Stimulated activated CD8-positive, alpha-beta memory T cell treated with anti-CD3 and anti-CD28 coated beads, Interleukin-4, amount 100 ng/mL, for 24 hours (primary cell): ENCODE measurements around the gene CPPED1.

Experiments used
- DNase-seq: peaks from one replicate; pipeline ENCODE4 v3.0.0-alpha.2; 2020; ENCODE audit warnings: low read depth

Gene CPPED1

GRCh38 chr16:12737563-12737962, 66.1 kb downstream of the CPPED1 start:
- no peak for DNase-seq

GRCh38 chr16:12735805-12736204, 67.9 kb downstream of the CPPED1 start:
- no peak for DNase-seq

- DNase-seq = no peak
These were observed 71.1 kb downstream of the CPPED1 start for GRCh38 chr16:12732600-12732999.

GRCh38 chr16:12729448-12729847, 74.2 kb downstream of the CPPED1 start:
- DNase-seq = no peak

GRCh38 chr16:12728469-12728868, 75.2 kb downstream of the CPPED1 start:
- no peak for DNase-seq

GRCh38 chr16:12724226-12724625, 79.5 kb downstream of the CPPED1 start:
- DNase-seq = no peak

GRCh38 chr16:12723681-12724080, 80.0 kb downstream of the CPPED1 start:
- no peak for DNase-seq

- no peak for DNase-seq
These were observed 81.8 kb downstream of the CPPED1 start for GRCh38 chr16:12721841-12722421.

GRCh38 chr16:12719972-12720371, 83.7 kb downstream of the CPPED1 start:
- DNase-seq = no peak

- no peak for DNase-seq
These were observed 87.0 kb downstream of the CPPED1 start for GRCh38 chr16:12716658-12717057.

GRCh38 chr16:12709807-12710206, 93.9 kb downstream of the CPPED1 start:
- no peak for DNase-seq

- no peak for DNase-seq
These were observed 95.4 kb downstream of the CPPED1 start for GRCh38 chr16:12708266-12708665.

GRCh38 chr16:12706628-12707027, 97.1 kb downstream of the CPPED1 start:
- no peak for DNase-seq

GRCh38 chr16:12704492-12705111, 99.1 kb downstream of the CPPED1 start:
- no peak for DNase-seq

- DNase-seq = no peak
These were observed 99.8 kb downstream of the CPPED1 start for GRCh38 chr16:12703935-12704334.

- no peak for DNase-seq
These were observed 103.5 kb downstream of the CPPED1 start for GRCh38 chr16:12700161-12700560.

- no peak for DNase-seq
These were observed 104.5 kb downstream of the CPPED1 start for GRCh38 chr16:12699161-12699560.

GRCh38 chr16:12697437-12697836, 106.2 kb downstream of the CPPED1 start:
- no peak for DNase-seq

GRCh38 chr16:12695454-12695853, 108.2 kb downstream of the CPPED1 start:
- DNase-seq = no peak

GRCh38 chr16:12690024-12690423, 113.7 kb downstream of the CPPED1 start:
- DNase-seq = no peak

GRCh38 chr16:12688951-12689850, 114.5 kb downstream of the CPPED1 start:
- no peak for DNase-seq

- no peak for DNase-seq
These were observed 117.9 kb downstream of the CPPED1 start for GRCh38 chr16:12685806-12686205.
